Skeletal muscle satellite cell (primary cell): ENCODE measurements around the gene FKRP.
A peak's percentile ranks its signal among the peaks of the same experiment; 100 is the strongest.

Experiments
- H3K27me3 ChIP-seq: 2 replicates; pipeline ENCODE4 v1.7.0; 2013; ENCODE audit warnings: low read length; ENCODE audit not compliant: control insufficient read depth, insufficient read depth
- H3K36me3 ChIP-seq: 2 replicates; pipeline ENCODE4 v1.7.0; 2013; ENCODE audit warnings: mild to moderate bottlenecking, control low read depth, low read length; ENCODE audit not compliant: insufficient read depth
- H3K4me1 ChIP-seq: 2 replicates; pipeline ENCODE4 v1.7.0; 2013; ENCODE audit warnings: low read length; ENCODE audit not compliant: control insufficient read depth, insufficient read depth
- H3K4me2 ChIP-seq: 2 replicates; pipeline ENCODE4 v1.7.0; 2013; ENCODE audit warnings: mild to moderate bottlenecking, low read length
- H3K4me3 ChIP-seq: 2 replicates; pipeline ENCODE4 v1.7.0; 2013; ENCODE audit warnings: low read length
- H3K9ac ChIP-seq: 2 replicates; pipeline ENCODE4 v1.7.0; 2013; ENCODE audit warnings: mild to moderate bottlenecking, low read depth, low read length, moderate library complexity
- H3K9me3 ChIP-seq: replicated peaks from 2 replicates; pipeline ENCODE4 v1.7.0; 2013; ENCODE audit warnings: mild to moderate bottlenecking, control low read depth, low read length

The FKRP gene

DNA sequence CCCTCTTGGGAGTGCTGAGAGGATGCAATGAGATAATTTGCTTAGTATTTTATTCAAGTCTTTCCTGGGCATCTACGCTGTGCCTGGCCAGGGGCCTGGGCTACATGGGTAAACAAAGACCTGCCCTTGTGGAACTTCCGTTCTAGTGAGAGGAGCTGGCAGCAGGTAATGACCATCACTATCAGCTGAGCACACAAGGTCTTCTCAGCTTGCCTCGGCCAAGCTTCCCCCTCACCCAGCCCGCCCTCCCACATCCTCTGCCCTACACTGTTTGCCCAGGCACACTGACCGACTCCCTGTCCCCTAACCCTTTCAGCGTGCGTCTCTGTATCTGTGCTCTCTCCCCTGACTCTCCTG is 8.6 kb upstream of the FKRP start:
- peaks cover 26% of the 10 kb centered on the region for H3K4me1 ChIP-seq
- peaks cover 57% of the 10 kb centered on the region for H3K36me3 ChIP-seq
- H3K4me2 ChIP-seq: no peak overlapping the region
- no peaks in the 10 kb centered on the region for H3K9me3 ChIP-seq
- no peak overlapping the region for H3K4me3 ChIP-seq
- H3K27me3 ChIP-seq: no peaks in the 10 kb centered on the region
- H3K9ac ChIP-seq: no peak overlapping the region

DNA sequence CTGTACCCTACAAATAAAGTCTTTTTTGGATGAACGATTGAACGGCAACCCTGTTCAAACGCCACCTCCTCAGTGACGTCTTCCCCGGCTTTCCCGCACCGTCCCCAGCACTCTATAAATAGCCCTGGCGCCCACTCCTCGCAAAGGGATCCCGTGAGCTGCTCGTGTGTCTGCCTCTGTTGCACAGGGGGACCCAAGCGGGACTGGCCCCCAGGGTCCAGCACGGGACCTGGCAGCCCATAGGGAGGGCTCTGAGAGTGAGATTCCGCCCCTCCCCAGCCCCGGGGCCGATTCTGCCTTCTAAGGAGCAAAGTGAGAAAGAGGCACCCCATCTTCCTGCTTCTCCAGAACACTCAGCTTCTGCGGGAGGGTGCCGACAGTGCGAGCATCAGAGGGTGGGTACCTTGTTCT is 8.1 kb upstream of the FKRP start:
- no peak overlapping the region for H3K4me2 ChIP-seq
- H3K36me3 ChIP-seq: peaks cover 54% of the 10 kb centered on the region
- H3K4me3 ChIP-seq: no peak overlapping the region
- no peaks in the 10 kb centered on the region for H3K9me3 ChIP-seq
- H3K9ac ChIP-seq: no peak overlapping the region
- H3K27me3 ChIP-seq: no peaks in the 10 kb centered on the region
- peaks cover 22% of the 10 kb centered on the region for H3K4me1 ChIP-seq

DNA sequence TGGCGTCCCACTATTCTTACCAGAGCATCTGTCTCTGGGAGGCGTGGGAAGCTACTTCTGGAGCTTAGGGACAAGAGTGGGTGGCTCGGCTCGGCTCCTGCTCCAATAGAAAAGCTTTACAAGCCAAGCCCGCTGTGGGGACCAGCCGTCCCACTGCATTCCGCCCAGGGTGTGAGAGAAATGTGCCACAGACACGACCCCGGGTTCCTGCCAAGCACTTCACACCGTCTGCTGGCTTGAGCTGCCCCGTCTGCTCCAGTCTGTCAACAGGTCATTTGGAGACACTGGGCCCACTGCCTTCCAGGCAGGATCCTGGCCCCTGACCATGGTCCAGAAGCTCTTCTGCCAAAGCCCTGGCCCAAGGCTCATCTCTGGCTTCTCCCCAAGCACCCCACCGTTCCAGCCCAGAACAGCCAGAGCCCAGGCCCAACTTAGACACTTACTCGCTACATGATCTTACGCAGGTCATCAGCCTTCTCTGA is 6.5 kb upstream of the FKRP start:
- Histone ChIP-seq H3K4me2 (no peak overlapping the region), H3K4me1 (peaks cover 16% of the 10 kb centered on the region), H3K9me3 (no peaks in the 10 kb centered on the region), H3K4me3 (no peak overlapping the region), H3K36me3 (peaks cover 39% of the 10 kb centered on the region), H3K9ac (no peak overlapping the region), H3K27me3 (no peaks in the 10 kb centered on the region)

DNA sequence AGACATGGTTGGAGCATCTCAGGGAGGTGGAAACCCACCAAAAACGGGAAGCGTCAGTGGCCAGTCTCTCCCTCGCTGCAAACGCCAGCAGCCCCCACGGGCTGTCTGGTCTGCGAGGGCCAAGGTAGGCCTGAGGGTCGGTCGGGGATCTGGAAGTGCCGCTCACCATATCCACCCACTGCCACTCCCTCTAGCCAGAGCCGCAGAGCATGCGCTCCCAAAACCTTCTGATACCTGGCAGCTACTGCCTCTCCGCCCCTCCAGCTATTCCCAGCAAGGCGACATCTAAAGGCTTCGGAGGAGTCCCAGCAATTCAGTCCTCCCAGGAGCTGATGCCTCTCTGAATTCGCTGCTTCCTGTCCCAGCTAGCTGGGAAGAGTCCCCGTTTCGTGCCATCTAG is 4.4 kb upstream of the FKRP start:
- Histone ChIP-seq H3K9me3 (no peaks in the 10 kb centered on the region), H3K9ac (no peak overlapping the region), H3K4me3 (no peak overlapping the region), H3K4me2 (no peak overlapping the region), H3K4me1 (peaks cover 23% of the 10 kb centered on the region), H3K36me3 (peaks cover 37% of the 10 kb centered on the region), H3K27me3 (no peaks in the 10 kb centered on the region)

DNA sequence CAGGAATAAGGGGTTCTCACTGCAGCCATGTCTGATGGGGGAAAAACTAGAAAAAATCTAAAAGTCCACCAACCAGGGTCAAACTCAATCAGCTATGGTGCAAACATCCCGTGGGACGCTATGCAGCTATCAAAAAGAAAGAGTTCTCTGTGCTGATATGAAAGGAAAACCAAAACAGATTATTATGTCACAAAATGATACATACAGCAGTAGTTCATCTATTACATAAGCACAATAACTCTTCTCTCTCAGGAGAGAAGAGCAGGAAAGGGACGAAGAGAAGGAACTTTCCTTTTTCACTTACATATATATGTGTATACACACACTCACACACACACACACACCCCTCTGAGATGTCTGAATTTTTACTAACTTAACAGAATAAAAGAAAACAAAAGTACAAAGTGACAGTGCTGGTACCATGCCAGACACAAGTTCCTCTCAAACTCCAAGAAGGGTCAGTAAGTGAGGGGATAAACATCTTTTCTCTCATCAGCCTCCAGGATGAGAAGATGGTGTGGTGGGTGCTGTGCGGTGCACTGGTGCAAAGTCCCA is 2.9 kb upstream of the FKRP start:
- Histone ChIP-seq H3K9me3 (no peaks in the 10 kb centered on the region), H3K36me3 (peaks cover 22% of the 10 kb centered on the region), H3K4me1 (peaks cover 28% of the 10 kb centered on the region), H3K4me2 (no peak overlapping the region), H3K4me3 (no peak overlapping the region), H3K27me3 (no peaks in the 10 kb centered on the region), H3K9ac (no peak overlapping the region)

DNA sequence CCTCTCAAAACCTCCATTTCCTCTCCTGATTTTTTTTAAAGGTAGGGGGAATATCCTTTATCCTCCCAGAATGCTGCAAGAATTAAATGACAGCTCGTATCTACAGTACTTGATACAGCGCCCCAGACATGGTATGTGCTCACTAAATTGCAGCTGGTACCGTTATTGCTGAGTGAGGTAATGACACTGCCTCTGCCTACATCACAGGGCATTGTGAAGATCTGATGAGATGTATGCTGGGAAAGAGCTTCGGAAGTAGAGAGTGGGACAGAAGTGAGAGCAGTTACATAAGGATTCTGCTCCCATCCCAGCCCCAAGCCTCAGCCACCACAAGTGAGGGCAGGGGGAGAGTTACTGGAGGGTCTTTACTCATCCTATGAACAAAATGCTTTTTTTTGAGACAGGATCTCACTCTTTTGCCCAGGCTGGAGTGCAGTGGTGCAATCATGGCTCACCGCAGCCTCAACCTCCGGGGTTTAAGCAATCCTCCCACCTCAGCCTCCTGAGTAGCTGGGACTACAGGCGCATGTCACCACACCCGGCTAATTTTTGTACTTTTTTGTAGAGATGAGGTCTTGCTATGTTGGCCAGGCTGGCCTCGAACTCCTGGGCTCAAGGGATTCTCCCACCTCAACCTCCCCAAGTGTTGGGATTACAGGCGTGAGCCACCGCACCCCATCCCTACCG is 1.7 kb upstream of the FKRP start:
- no peaks in the 10 kb centered on the region for H3K9me3 ChIP-seq
- peak overlapping the region; percentile 98 for H3K4me3 ChIP-seq
- peaks cover 17% of the 10 kb centered on the region for H3K36me3 ChIP-seq
- no peak overlapping the region for H3K9ac ChIP-seq
- no peaks in the 10 kb centered on the region for H3K27me3 ChIP-seq
- peaks cover 23% of the 10 kb centered on the region for H3K4me1 ChIP-seq
- peak overlapping the region; percentile 91 for H3K4me2 ChIP-seq

GRCh38 chr19:46745030-46745429 is 827 bp upstream of the FKRP start:
- Histone ChIP-seq H3K4me3 (peak overlapping the region; percentile 98), H3K36me3 (peaks cover 13% of the 10 kb centered on the region), H3K4me1 (peaks cover 17% of the 10 kb centered on the region), H3K9me3 (no peaks in the 10 kb centered on the region), H3K27me3 (no peaks in the 10 kb centered on the region), H3K9ac (peak overlapping the region; percentile 99), H3K4me2 (peak overlapping the region; percentile 91)

DNA sequence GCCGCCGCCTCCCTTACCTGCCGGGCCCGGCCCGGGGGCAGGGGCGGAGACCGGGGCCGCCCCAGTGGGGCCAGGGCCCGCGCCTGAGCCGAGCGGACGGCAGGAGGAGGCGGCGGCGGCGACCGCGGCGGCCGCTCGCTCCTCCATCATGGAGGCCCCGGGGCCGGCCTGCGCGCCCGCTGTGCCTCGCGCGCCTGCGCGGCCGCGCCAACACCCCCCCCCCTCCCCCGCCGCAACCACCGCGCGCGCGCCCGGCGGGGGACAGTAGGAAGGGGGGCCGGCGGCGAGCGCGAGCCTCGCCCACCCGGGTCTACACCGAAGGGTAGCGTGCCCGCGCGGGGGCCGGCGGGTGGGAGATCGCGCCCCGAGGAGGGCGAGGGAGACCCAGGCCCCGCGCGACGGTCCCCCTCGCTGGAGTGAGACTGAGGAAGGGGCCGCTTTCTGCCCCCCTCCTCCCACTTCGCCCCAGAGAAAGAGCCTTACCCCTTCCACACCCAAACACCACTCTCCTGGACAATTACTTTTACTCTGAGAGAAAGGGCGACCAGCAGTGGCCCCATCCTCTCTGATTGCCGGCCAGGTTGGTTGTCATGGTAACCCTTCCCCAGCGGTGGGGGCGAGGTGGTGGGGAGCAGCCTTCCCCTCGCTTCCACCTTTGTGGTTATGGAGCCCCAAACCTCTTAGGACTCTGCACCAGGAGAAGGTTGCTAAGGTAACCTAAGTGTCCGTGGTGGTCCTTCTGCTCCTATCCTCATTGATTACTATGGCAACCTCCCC is 612 bp downstream of the FKRP start, which contains the start of gene STRN4:
Gene STRN4 (minus strand): TSS at position 170 of the 777 bp plus-strand sequence. CDS start 20 bp downstream, at position 150.
- Histone ChIP-seq H3K36me3 (peaks cover 13% of the 10 kb centered on the region), H3K4me3 (peak within 1 kb of the TSS; percentile 98), H3K4me2 (peak within 1 kb of the TSS; percentile 91), H3K4me1 (peaks cover 17% of the 10 kb centered on the region), H3K9me3 (no peaks in the 10 kb centered on the region), H3K9ac (peak within 1 kb of the TSS; percentile 99), H3K27me3 (no peaks in the 10 kb centered on the region)

DNA sequence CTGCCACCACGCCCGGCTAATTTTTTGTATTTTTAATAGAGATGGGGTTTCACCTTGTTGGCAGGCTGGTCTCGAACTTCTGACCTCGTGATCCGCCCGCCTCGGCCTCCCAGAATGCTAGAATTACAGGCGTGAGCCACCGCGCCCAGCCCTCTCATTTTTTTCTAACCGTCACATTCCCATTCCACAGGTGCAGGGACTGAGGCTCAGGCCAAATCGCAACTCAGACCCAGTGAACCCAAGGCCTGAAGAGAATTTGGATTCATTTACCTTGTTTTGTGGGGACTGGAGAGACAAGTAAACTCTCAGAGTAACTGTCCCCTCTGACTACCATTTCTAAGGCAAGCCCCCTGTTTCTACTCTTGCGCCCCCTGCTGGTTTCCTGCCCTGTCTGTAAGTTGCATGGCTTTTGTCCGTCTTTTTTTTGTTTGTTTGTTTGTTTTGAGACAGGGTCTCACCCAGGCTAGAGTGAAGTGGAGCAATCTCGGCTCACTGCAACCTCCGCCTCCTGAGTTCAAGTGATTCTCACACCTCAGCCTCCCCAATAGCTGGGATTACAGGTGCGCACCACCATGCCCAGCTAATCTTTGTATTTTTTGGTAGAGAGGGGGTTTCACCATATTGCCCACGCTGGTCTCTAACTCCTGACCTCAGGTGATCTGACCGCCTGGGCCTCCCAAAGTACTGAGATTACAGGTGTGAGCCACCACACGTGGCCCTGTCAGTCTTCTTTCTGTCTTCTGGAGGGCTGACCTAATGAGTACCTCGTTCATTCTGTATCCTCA is 2.7 kb downstream of the FKRP start:
- Histone ChIP-seq H3K27me3 (no peaks in the 10 kb centered on the region), H3K4me1 (peaks cover 17% of the 10 kb centered on the region), H3K36me3 (peaks cover 13% of the 10 kb centered on the region), H3K9ac (no peak overlapping the region), H3K4me3 (no peak overlapping the region), H3K4me2 (no peak overlapping the region), H3K9me3 (no peaks in the 10 kb centered on the region)

- Histone ChIP-seq H3K4me1 (peaks cover 4% of the 10 kb centered on the region), H3K4me2 (no peak overlapping the region), H3K36me3 (peaks cover 25% of the 10 kb centered on the region), H3K4me3 (no peak overlapping the region), H3K9ac (no peak overlapping the region), H3K9me3 (no peaks in the 10 kb centered on the region), H3K27me3 (no peaks in the 10 kb centered on the region)
Observed at GRCh38 chr19:46753420-46754155, 7.7 kb downstream of the FKRP start.
